Effector memory CD4-positive, alpha-beta T cell (primary cell): ENCODE data around the gene ZNF407.

ENCODE experiments used
- DNase-seq, 3 donors: peaks; one replicate each; pipeline ENCODE4 v3.0.0-alpha.2; 2020
- H3K27ac ChIP-seq: 2 replicates; pipeline ENCODE4 v1.7.0; 2013; ENCODE audit warnings: mild to moderate bottlenecking, low read length, moderate library complexity; ENCODE audit not compliant: insufficient read depth, poor library complexity, severe bottlenecking
- H3K27me3 ChIP-seq: replicated peaks from 2 replicates; pipeline ENCODE4 v1.7.0; 2013; ENCODE audit warnings: mild to moderate bottlenecking, low read length; ENCODE audit not compliant: insufficient read depth, control insufficient read depth, poor library complexity, severe bottlenecking
- H3K36me3 ChIP-seq: 2 replicates; pipeline ENCODE4 v1.7.0; 2013; ENCODE audit warnings: mild to moderate bottlenecking, low read length, moderate library complexity; ENCODE audit not compliant: control insufficient read depth, insufficient read depth
- H3K4me1 ChIP-seq: 2 replicates; pipeline ENCODE4 v1.7.0; 2013; ENCODE audit warnings: low read length, mild to moderate bottlenecking; ENCODE audit not compliant: control insufficient read depth, insufficient read depth, poor library complexity, severe bottlenecking
- H3K4me3 ChIP-seq: 2 replicates; pipeline ENCODE4 v1.7.0; 2013; ENCODE audit warnings: low read length, low read depth, mild to moderate bottlenecking; ENCODE audit not compliant: insufficient read depth, poor library complexity, severe bottlenecking
- H3K9me3 ChIP-seq: 2 replicates; pipeline ENCODE4 v1.7.0; 2013; ENCODE audit warnings: mild to moderate bottlenecking, low read length, moderate library complexity; ENCODE audit not compliant: control insufficient read depth

The ZNF407 gene

GRCh38 chr18:74577019-74577418 is 20.7 kb upstream of the ZNF407 start:
- no peak for DNase-seq
- H3K27ac ChIP-seq: no peak overlapping the region
- H3K9me3 ChIP-seq: no peaks in the 10 kb centered on the region
- H3K4me3 ChIP-seq: no peak overlapping the region
- H3K36me3 ChIP-seq: no peaks in the 10 kb centered on the region
- H3K4me1 ChIP-seq: no peaks in the 10 kb centered on the region
- H3K27me3 ChIP-seq: no peaks in the 10 kb centered on the region

DNA sequence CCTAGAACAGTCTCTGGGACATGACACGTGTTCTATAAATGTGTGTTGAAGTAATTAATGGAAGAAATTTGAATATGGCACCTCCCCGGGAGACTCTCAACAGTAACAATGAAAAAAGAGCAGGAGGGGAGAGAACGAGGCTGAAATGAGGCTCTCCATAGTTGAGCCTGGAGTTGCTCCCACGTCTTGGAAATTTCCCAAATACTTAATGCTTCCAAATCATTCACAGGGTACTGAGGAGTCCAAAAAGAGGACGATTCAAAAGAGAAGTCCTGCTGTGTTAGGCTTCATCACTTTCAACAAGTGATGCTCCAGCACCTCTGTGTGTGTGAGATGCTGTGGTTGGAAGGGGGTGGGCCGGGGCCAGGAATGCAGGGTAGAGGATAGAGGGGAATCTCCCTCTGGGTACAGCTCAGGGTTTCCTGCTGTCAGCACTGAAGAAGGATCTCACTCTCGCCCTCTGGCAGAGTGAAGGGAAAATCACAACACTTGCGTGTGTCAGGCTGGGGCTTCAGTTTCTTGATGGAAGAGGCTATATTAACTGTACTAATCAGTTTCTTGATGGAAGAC is 18.1 kb upstream of the ZNF407 start:
- Histone ChIP-seq H3K36me3 (no peaks in the 10 kb centered on the region), H3K27me3 (no peaks in the 10 kb centered on the region), H3K4me1 (no peaks in the 10 kb centered on the region), H3K27ac (no peak overlapping the region), H3K9me3 (no peaks in the 10 kb centered on the region), H3K4me3 (no peak overlapping the region)
- no peak for DNase-seq

GRCh38 chr18:74582642-74583041 is 15.0 kb upstream of the ZNF407 start:
- DNase-seq: no peak
- no peaks in the 10 kb centered on the region for H3K9me3 ChIP-seq
- no peaks in the 10 kb centered on the region for H3K36me3 ChIP-seq
- no peak overlapping the region for H3K4me3 ChIP-seq
- no peaks in the 10 kb centered on the region for H3K4me1 ChIP-seq
- no peak overlapping the region for H3K27ac ChIP-seq
- H3K27me3 ChIP-seq: no peaks in the 10 kb centered on the region

- Histone ChIP-seq H3K4me3 (no peak overlapping the region), H3K4me1 (no peaks in the 10 kb centered on the region), H3K9me3 (no peaks in the 10 kb centered on the region), H3K36me3 (peaks cover under 1% of the 10 kb centered on the region), H3K27ac (no peak overlapping the region), H3K27me3 (no peaks in the 10 kb centered on the region)
- DNase-seq: no peak
Observed at GRCh38 chr18:74587441-74587840, 10.2 kb upstream of the ZNF407 start.

GRCh38 chr18:74589021-74589420 is 8.6 kb upstream of the ZNF407 start:
- H3K36me3 ChIP-seq: peaks cover 13% of the 10 kb centered on the region
- H3K27ac ChIP-seq: no peak overlapping the region
- no peaks in the 10 kb centered on the region for H3K9me3 ChIP-seq
- H3K4me1 ChIP-seq: no peaks in the 10 kb centered on the region
- no peak overlapping the region for H3K4me3 ChIP-seq
- H3K27me3 ChIP-seq: no peaks in the 10 kb centered on the region
- no peak for DNase-seq

GRCh38 chr18:74589811-74590210 is 7.9 kb upstream of the ZNF407 start:
- H3K27ac ChIP-seq: no peak overlapping the region
- no peak overlapping the region for H3K4me3 ChIP-seq
- H3K4me1 ChIP-seq: no peaks in the 10 kb centered on the region
- peaks cover 17% of the 10 kb centered on the region for H3K36me3 ChIP-seq
- H3K27me3 ChIP-seq: no peaks in the 10 kb centered on the region
- H3K9me3 ChIP-seq: no peaks in the 10 kb centered on the region
- no peak for DNase-seq

DNA sequence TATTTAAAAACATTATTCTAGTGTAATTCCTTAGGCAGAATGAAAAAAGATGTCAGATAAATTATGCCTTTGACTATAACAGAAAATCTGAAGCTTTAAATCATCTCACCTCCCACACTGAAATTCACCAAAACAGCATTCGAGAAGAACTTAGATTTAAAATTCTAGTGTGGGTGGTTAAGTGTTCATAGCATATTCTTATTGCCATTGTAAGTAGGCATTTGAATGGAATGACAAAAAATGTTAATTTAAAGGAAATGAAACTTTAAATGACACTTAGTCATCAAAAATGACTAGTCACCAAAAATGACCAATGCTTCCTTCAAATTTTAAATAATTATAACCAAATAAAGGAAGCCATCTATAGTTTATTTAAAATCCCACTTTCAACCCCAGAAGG is 7.0 kb upstream of the ZNF407 start:
- peaks cover 20% of the 10 kb centered on the region for H3K36me3 ChIP-seq
- DNase-seq: no peak
- no peaks in the 10 kb centered on the region for H3K27me3 ChIP-seq
- H3K4me3 ChIP-seq: no peak overlapping the region
- H3K9me3 ChIP-seq: no peaks in the 10 kb centered on the region
- H3K4me1 ChIP-seq: peaks cover 4% of the 10 kb centered on the region
- H3K27ac ChIP-seq: no peak overlapping the region

DNA sequence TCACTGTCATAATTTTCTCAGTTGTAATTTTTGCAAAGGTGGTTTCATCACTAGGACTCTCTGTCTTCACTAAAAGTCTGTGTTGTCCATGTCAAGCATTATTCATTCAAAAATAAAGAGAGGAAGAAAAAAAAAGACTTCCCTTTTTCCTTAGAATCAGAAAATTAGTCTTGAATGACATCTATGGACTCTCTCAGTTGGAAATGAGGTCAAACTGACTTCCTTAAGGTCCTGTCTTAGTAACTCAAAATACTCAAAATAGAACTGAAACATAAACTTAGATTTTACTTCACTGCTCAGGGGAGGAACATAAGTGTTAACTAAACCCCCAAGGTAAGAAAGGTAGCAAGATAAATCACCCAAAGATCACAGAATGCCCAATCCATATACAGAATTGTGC is 2.2 kb upstream of the ZNF407 start:
- Histone ChIP-seq H3K27me3 (no peaks in the 10 kb centered on the region), H3K27ac (no peak overlapping the region), H3K36me3 (peaks cover 20% of the 10 kb centered on the region), H3K4me1 (peaks cover 21% of the 10 kb centered on the region), H3K9me3 (no peaks in the 10 kb centered on the region), H3K4me3 (no peak overlapping the region)
- no peak for DNase-seq

GRCh38 chr18:74597034-74597661 is 522 bp upstream of the ZNF407 start:
- Histone ChIP-seq H3K4me1 (peaks cover 21% of the 10 kb centered on the region), H3K36me3 (peaks cover 20% of the 10 kb centered on the region), H3K9me3 (no peaks in the 10 kb centered on the region), H3K4me3 (peak overlapping the region; percentile 99), H3K27me3 (no peaks in the 10 kb centered on the region), H3K27ac (peak overlapping the region; percentile 99)
- DNase-seq: peak; percentile 43 to 62 (median 58)

DNA sequence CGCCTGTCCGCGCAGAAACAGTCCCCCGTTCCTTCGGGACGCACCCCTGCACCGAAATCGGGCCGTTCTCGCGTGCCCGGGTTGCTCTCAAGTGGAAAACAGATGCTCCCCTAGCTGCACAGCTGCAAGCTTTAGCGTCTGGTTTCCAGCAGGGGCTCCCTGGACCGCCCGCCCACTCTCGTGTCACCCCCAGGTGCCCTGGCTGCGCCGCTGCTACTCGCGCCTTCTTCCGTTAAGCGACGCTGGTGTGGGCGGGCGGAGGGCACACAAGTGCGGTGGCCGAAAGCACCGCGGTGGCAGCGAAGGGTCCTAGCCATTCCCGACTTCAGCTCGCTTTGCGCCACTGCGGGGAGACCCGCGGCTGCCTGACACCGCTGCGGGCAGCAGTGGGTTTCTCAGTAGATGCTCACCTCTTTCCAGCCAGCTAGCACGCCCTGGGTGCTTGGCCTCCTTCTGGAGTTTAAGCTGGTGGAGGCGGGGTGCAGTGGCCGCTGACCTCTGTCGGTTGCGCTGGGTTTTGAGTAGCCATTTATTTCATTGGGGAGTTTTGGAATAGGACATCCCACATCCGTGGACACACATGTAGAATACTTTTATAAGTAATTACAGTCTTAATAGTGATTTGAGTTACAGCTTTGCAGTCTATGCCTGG is 806 bp downstream of the ZNF407 start:
- Histone ChIP-seq H3K36me3 (peaks cover 9% of the 10 kb centered on the region), H3K4me3 (peak overlapping the region; percentile 99), H3K9me3 (no peaks in the 10 kb centered on the region), H3K27ac (peak overlapping the region; percentile 99), H3K27me3 (no peaks in the 10 kb centered on the region), H3K4me1 (peaks cover 21% of the 10 kb centered on the region)
- DNase-seq: peak; percentile 36 to 57 (median 52)
